HG03442 (cell line): ENCODE measurements around the gene CNDP2.
A peak's percentile ranks its signal among the peaks of the same experiment; 100 is the strongest.

ENCODE experiments used
- ATAC-seq: cut with Tn5 transposase; IDR thresholded peaks from one replicate; pipeline ENCODE4 v1.9.1; 2021; ENCODE audit warnings: mild to moderate bottlenecking, moderate library complexity; ENCODE audit not compliant: unreplicated experiment

Gene CNDP2

GRCh38 chr18:74533666-74534065 is 37.5 kb downstream of the CNDP2 start:
- ATAC-seq = no peak

GRCh38 chr18:74534150-74534969 is 38.2 kb downstream of the CNDP2 start, which contains the start of gene CNDP1:
TSS of gene CNDP1 (plus strand) at chr18:74534500. CDS start at chr18:74534668, 168 bp downstream.
- no peak for ATAC-seq

- no peak for ATAC-seq
Observed at GRCh38 chr18:74534981-74535649, 39.0 kb downstream of the CNDP2 start.

- ATAC-seq = no peak
Observed at GRCh38 chr18:74539289-74539688, 43.1 kb downstream of the CNDP2 start.

- ATAC-seq = no peak
Observed at GRCh38 chr18:74540652-74541421, 44.7 kb downstream of the CNDP2 start.

- no peak for ATAC-seq
Observed at GRCh38 chr18:74541703-74542555, 45.8 kb downstream of the CNDP2 start.

GRCh38 chr18:74544898-74545297 is 48.7 kb downstream of the CNDP2 start:
- no peak for ATAC-seq

- no peak for ATAC-seq
Observed at GRCh38 chr18:74546007-74546406, 49.8 kb downstream of the CNDP2 start.

GRCh38 chr18:74546751-74547530 is 50.8 kb downstream of the CNDP2 start:
- no peak for ATAC-seq

GRCh38 chr18:74547860-74548259 is 51.7 kb downstream of the CNDP2 start:
- ATAC-seq = no peak

- ATAC-seq = no peak
Observed at GRCh38 chr18:74549591-74550104, 53.5 kb downstream of the CNDP2 start.

GRCh38 chr18:74550886-74551285 is 54.7 kb downstream of the CNDP2 start:
- ATAC-seq = no peak

GRCh38 chr18:74551452-74551851 is 55.3 kb downstream of the CNDP2 start:
- no peak for ATAC-seq

- peak; percentile 99 for ATAC-seq
Observed at GRCh38 chr18:74551936-74552555, 55.9 kb downstream of the CNDP2 start.

GRCh38 chr18:74556126-74556525 is 60.0 kb downstream of the CNDP2 start:
- ATAC-seq = no peak

GRCh38 chr18:74558096-74558495 is 61.9 kb downstream of the CNDP2 start:
- ATAC-seq = no peak

- no peak for ATAC-seq
Observed at GRCh38 chr18:74562131-74562730, 66.1 kb downstream of the CNDP2 start.

- no peak for ATAC-seq
Observed at GRCh38 chr18:74562775-74563174, 66.6 kb downstream of the CNDP2 start.

- no peak for ATAC-seq
Observed at GRCh38 chr18:74563999-74564398, 67.8 kb downstream of the CNDP2 start.
